Skeletal muscle tissue (tissue), 4 donors: Measurements from ENCODE around the gene NPIPB2. TPM values are rescaled to one million over a fixed set of nuclear protein-coding genes. Genes with fewer than 3 reads are reported as not detected.
"Not testable (repeated sequence)": the region's sequence is repeated elsewhere in the genome, so short reads cannot be mapped to it uniquely, and the experiment has no call there.

Source experiments
- H3K27ac ChIP-seq: one replicate; pipeline ENCODE4 v1.7.0; 2013; ENCODE audit warnings: mild to moderate bottlenecking, low read depth, low read length, inconsistent platforms
- H3K27me3 ChIP-seq, 3 donors: one replicate each; pipeline ENCODE4 v1.7.0; 2013; ENCODE audit warnings: low read length in 3 of 3; ENCODE audit not compliant: control insufficient read depth in 3 of 3, insufficient read depth in 3 of 3
- H3K36me3 ChIP-seq, 3 donors: one replicate each; pipeline ENCODE4 v1.7.0; 2013; ENCODE audit warnings: low read length in 3 of 3; ENCODE audit not compliant: control insufficient read depth in 3 of 3, insufficient read depth in 3 of 3
- H3K4me1 ChIP-seq, 3 donors: one replicate each; pipeline ENCODE4 v1.7.0; 2013; ENCODE audit warnings: low read length in 3 of 3, mild to moderate bottlenecking in 3 of 3; ENCODE audit not compliant: control insufficient read depth in 3 of 3, insufficient read depth in 3 of 3
- H3K4me3 ChIP-seq, 3 donors: one replicate each; pipeline ENCODE4 v1.7.0; 2013; ENCODE audit warnings: low read length in 3 of 3
- H3K9ac ChIP-seq, 3 donors: one replicate each; pipeline ENCODE4 v1.7.0; 2013; ENCODE audit warnings: low read length in 3 of 3, mild to moderate bottlenecking in 3 of 3, moderate library complexity in 2 of 3, low read depth in 1 of 3
- H3K9me3 ChIP-seq, 3 donors: one replicate each; pipeline ENCODE4 v1.7.0; 2013; ENCODE audit warnings: low read length in 3 of 3; ENCODE audit not compliant: control insufficient read depth in 3 of 3
- total RNA-seq: library from RNA; depleted of rRNA; stranded (reverse); fragments of >200 nt; gene quantifications from one replicate; pipeline ENCODE4 v1.2.3, GENCODE V29; 2014
- donor health status: Osteomylitis.

Gene NPIPB2
- total RNA-seq, 1 donor from 2014 or later, result 3.1 TPM

DNA sequence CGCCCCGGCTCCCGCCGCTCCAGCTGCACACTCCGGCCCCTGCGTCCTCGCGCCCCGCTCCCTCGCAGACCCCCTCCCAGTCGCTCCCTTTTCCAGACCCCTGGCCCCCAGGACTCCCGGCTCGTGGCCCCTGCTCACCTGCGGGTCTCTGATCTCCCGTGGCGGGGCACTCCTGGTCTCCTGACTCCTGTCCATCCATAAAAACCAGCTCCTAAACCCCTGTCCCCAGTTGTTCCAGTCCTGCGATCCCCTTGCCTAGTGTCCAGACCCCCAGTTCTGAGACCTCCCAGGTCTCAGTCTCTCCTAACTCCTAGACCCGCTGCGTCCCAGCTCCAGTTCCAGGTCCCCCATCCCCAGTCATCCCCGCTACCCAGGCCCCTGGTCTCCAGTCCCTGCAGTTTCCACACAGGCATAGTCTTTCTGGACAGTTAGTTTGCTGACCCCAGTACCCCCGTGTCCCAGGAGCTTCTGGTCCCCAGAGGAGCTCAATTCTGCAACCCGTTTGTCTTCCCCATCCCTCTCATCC lies 35.1 kb upstream of the NPIPB2 start:
- peak overlapping the region; percentile 85 to 96 (median 92) for H3K9ac ChIP-seq
- no peaks in the 10 kb centered on the region for H3K9me3 ChIP-seq
- H3K4me3 ChIP-seq, result peak overlapping the region; percentile 82 to 99 (median 93)
- H3K4me1 ChIP-seq, result peaks cover 19 to 27% (median 20%) of the 10 kb centered on the region in 3 donors
- peaks cover 0 to 3% (median 2%) of the 10 kb centered on the region in 3 donors for H3K36me3 ChIP-seq
- no peaks in the 10 kb centered on the region for H3K27me3 ChIP-seq
- H3K27ac ChIP-seq, result peak overlapping the region; percentile 68

DNA sequence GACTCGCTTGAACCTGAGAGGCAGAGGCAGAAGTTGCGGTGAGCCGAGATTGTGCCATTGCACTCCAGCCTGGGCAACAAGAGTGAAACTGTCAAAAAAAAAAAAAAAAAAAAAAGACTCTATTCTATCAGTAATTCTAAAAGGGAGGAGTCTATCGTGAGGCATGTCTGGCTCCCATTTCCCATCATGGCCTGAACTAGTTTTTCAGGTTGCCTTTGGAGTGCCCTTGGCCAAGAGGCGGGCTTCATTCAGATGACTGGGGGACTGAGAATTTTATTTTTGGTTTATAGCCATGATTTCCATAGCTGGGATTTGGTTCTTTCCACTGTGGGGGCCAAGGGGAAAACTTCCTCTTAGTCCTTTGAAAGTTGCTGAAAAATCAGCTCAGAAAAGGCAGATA lies 31.2 kb upstream of the NPIPB2 start:
- Histone ChIP-seq H3K36me3 (peaks cover 0 to 3% (median 2%) of the 10 kb centered on the region in 3 donors), H3K9ac (no peak overlapping the region), H3K27me3 (no peaks in the 10 kb centered on the region), H3K27ac (no peak overlapping the region), H3K4me1 (peaks cover 16 to 27% (median 16%) of the 10 kb centered on the region in 3 donors), H3K9me3 (no peaks in the 10 kb centered on the region), H3K4me3 (no peak overlapping the region)

DNA sequence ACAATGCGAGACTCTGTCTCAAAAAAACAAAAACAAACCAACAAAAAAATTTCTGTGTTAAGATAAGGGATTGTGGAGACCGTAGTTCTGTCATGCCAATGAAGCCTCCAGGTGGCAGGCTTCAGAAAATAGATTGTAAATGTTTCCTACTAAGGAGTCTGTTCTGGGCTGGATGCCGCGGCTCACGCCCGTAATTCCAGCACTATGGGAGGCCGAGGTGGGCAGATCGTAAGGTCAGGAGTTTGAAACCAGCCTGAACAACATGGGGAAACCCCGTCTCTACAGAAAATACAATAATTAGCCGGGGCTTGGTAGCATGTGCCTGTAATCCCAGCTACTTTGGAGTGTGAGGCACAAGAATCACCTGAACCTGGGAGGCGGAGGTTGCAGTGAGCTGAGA lies 30.3 kb upstream of the NPIPB2 start:
- Histone ChIP-seq H3K9ac (no peak overlapping the region), H3K27me3 (no peaks in the 10 kb centered on the region), H3K36me3 (peaks cover 0 to 3% (median 2%) of the 10 kb centered on the region in 3 donors), H3K27ac (no peak overlapping the region), H3K4me3 (no peak overlapping the region), H3K4me1 (peaks cover 7 to 17% (median 9%) of the 10 kb centered on the region in 3 donors), H3K9me3 (no peaks in the 10 kb centered on the region)

DNA sequence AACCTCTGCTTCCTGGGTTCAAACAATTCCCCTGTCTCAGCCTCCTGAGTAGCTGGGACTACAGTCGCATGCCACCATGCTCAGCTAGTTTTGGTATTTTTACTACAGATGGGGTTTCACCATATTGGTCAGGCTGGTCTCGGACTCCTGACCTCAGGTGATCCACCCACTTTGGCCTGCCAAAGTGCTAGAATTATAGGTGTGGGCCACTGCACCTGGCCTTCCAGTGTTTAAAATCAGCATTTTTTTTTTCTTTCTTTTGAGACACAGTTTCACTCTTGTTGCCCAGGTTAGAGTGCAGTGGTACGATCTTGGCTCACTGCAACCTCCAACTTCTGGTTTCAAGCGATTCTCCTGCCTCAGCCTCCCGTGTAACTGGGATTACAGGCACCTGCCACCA lies 28.4 kb upstream of the NPIPB2 start:
- not testable (repeated sequence) for H3K27me3 ChIP-seq, H3K4me1 ChIP-seq, H3K9ac ChIP-seq, H3K27ac ChIP-seq, H3K36me3 ChIP-seq, H3K9me3 ChIP-seq, H3K4me3 ChIP-seq

DNA sequence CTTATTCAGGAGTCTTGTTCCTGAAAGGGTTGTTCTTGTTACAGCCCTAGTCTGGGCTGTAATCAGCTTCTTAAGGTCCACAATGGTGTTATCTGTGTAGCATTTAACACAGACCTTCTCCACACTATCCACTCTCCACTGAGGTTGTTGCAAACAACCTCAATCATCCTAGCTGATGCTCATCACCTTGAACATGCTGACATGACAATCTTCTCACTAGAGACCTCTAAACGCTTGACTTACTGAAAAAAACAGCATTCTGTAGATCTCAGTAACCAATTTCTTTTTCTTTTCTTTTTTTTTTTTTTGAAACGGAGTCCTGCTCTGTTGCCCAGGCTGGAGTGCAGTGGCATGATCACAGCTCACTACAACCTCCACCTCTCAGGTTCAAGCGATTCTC lies 26.7 kb upstream of the NPIPB2 start:
- Histone ChIP-seq H3K27ac (no peak overlapping the region), H3K27me3 (no peaks in the 10 kb centered on the region), H3K9ac (no peak overlapping the region), H3K4me3 (no peak overlapping the region), H3K9me3 (no peaks in the 10 kb centered on the region), H3K36me3 (peaks cover 0 to 2% (median 0%) of the 10 kb centered on the region in 3 donors), H3K4me1 (no peaks in the 10 kb centered on the region)

DNA sequence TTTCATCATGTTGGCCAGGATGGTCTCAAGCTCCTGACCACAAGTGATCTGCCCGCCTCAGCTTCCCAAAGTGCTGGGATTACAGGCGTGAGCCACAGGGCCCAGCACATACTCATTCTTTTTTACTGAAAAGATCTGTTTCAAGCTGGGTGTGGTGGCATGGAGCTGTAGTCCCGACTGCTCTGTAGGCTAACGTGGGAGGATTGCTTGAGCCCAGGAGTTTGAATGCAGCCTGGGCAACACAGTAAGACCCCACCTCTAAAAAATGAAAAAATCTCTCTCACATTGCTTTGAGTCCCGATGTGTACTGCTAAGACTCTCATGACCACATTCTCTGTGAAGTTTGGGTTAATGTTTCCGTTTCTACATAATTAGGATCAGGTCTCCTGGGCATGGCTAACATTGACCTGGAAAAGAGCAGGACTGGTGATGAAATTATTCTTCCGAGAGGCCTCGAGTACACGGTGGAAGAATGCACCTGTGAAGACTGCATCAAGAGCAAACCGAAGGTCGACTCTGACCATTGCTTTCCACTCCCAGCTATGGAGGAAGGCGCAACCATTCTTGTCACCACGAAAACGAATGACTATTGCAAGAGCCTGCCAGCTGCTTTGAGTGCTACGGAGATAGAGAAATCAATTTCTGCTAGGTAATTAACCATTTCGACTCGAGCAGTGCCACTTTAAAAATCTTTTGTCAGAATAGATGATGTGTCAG lies 25.5 kb upstream of the NPIPB2 start:
- no peak overlapping the region for H3K9ac ChIP-seq
- H3K36me3 ChIP-seq, result peaks cover 0 to 1% (median 0%) of the 10 kb centered on the region in 3 donors
- no peaks in the 10 kb centered on the region for H3K4me1 ChIP-seq
- H3K27me3 ChIP-seq, result no peaks in the 10 kb centered on the region
- H3K27ac ChIP-seq, result no peak overlapping the region
- no peaks in the 10 kb centered on the region for H3K9me3 ChIP-seq
- no peak overlapping the region for H3K4me3 ChIP-seq

DNA sequence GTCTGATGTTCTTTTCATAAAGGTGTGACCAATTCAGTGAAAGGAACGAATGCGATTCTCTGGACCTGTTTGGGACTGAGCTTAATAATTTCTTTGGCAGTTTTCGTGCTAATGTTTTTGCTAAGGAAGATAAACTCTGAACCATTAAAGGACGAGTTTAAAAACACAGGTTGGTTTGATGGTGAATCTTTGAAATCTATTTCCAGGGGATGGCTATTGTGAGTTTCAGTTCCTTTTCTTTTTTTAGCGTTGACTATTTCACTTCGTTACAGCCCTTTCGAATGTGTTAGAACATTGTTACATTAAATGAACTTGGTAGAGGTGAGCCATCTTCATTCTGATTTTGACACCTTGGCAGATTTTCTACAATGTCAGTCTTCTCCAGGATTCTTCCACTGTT lies 24.3 kb upstream of the NPIPB2 start:
- Histone ChIP-seq H3K27ac (no peak overlapping the region), H3K27me3 (no peaks in the 10 kb centered on the region), H3K4me1 (no peaks in the 10 kb centered on the region), H3K9ac (no peak overlapping the region), H3K36me3 (no peaks in the 10 kb centered on the region), H3K9me3 (no peaks in the 10 kb centered on the region), H3K4me3 (no peak overlapping the region)

DNA sequence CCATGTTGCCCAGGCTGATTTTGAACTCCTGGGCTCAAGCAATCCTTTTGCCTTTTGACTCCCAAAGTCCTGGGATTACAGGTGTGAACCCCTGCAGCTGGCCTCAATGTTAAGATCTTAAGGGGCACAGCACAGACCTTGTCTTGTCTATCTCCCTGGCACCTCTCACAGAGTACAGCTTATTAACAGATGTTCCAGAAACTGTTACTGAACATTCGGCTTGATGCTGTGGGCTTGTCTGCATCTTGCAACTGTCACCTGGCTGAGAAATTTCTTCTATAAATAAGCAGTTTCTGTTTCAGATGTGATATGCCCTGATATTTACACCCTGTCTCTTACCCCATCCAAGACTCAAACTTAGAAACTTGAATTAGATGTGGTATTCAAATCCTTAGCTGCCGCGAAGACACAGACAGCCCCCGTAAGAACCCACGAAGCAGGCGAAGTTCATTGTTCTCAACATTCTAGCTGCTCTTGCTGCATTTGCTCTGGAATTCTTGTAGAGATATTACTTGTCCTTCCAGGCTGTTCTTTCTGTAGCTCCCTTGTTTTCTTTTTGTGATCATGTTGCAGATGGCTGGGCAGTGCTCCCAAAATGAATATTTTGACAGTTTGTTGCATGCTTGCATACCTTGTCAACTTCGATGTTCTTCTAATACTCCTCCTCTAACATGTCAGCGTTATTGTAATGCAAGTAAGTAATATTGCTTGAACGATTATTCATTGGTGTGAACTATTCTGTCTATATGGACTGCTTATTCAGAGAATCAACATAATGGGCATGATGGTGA lies 23.1 kb upstream of the NPIPB2 start, which contains the start of gene TNFRSF17:
TSS of gene TNFRSF17 (plus strand) at position 450 of the 791 bp plus-strand sequence. CDS start at position 565, 115 bp downstream.
- Histone ChIP-seq H3K27ac (no peak within 1 kb of the TSS), H3K27me3 (no peaks in the 10 kb centered on the region), H3K9me3 (no peaks in the 10 kb centered on the region), H3K36me3 (no peaks in the 10 kb centered on the region), H3K4me3 (no peak within 1 kb of the TSS), H3K9ac (no peak within 1 kb of the TSS), H3K4me1 (no peaks in the 10 kb centered on the region)

DNA sequence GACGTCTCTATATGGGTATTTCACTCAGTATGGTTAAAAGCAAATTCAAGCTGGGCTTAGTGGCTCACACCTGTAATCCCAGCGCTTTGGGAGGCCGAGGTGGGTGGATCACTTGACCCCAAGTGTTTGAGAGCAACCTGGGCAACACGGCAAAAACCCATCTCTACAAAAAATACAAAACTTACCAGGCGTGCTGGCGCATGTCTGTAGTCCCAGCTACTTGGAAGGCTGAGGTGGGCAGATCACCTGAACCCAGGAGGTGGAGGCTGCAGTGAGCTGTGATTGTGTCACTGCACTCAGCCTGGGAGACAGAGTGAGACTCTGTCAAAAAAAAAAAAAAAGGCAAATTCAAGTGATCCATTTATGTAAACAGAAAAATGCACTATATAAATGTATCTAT lies 21.9 kb upstream of the NPIPB2 start:
- no peak overlapping the region for H3K9ac ChIP-seq
- no peaks in the 10 kb centered on the region for H3K4me1 ChIP-seq
- H3K4me3 ChIP-seq, result no peak overlapping the region

DNA sequence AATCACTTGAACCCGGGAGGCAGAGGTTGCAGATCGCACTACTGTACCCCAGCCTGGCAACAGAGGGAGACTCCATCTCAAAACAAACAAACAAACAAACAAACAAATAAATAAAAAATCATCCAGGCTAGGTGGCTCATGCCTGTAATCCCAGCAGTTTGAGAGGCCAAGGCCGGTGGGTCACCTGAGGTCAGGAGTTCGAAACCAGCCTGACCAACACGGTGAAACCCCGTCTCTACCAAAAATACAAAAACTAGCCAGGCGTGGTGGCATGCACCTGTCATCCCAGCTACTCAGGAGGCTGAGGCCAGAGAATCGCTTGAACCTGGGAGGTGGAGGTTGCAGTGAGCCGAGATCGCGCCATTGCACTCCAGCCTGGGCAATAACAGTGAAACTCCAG lies 21.1 kb upstream of the NPIPB2 start:
- H3K4me3 ChIP-seq, H3K4me1 ChIP-seq, H3K27me3 ChIP-seq, H3K9me3 ChIP-seq, H3K36me3 ChIP-seq, H3K27ac ChIP-seq, H3K9ac ChIP-seq: not testable (repeated sequence)

More for the DNA sequence above, 21.9 kb upstream of the NPIPB2 start:
- no peaks in the 10 kb centered on the region for H3K27me3 ChIP-seq
- no peak overlapping the region for H3K27ac ChIP-seq
- H3K36me3 ChIP-seq, result no peaks in the 10 kb centered on the region
- no peaks in the 10 kb centered on the region for H3K9me3 ChIP-seq
